ENCODE measurements around the gene DIRAS3. TPM values are rescaled to one million over a fixed set of nuclear protein-coding genes. Genes with fewer than 3 reads are reported as not detected.

The DIRAS3 gene
- total and polyA plus RNA-seq, 2 of the 8 experiments (the other 6 are each of a cell fraction or from before 2014, with no cell fraction given), result 0.11 TPM; not detected in 1

DNA sequence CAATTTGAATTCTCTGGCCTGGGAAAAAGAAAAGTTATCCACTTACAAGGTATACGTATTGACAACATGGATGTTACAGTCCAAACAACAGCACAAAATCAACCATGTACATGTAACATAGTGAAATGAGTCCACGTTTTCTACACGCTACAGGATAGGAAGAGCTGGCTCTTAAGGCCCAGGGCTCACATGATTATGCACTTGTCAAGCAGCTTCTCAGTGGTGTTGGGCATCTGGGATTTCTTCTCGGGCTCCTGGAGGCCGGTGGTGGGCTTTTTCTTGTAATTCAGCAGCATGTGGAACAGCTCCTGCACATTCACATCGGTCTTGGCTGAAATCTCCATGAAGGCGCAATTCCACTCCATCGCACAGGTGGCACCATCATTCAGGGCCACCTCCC, 4.0 kb downstream of the DIRAS3 start:
- no peak overlapping the region for H4K91ac ChIP-seq (replicated peaks; ENCODE audit: insufficient read length, low read length)
- no peak overlapping the region for H3K4ac ChIP-seq (replicated peaks; ENCODE audit: insufficient read length, low read depth, low read length)
- H3K14ac ChIP-seq (ENCODE audit: insufficient read length), result no peak overlapping the region
- no peaks in the 10 kb centered on the region for H3K79me2 ChIP-seq (ENCODE audit: control insufficient read depth in 1 of 2, insufficient read depth in 2 of 2, low read length in 2 of 2)
- H4K8ac ChIP-seq (ENCODE audit: extremely low read depth, insufficient read depth, low read length), result no peak overlapping the region
- H2AK5ac ChIP-seq (ENCODE audit: low read depth, low read length), result no peak overlapping the region
- no peak overlapping the region for H3K23ac ChIP-seq (ENCODE audit: insufficient read length)
- no peak overlapping the region for H4K5ac ChIP-seq (ENCODE audit: insufficient read length, low read depth, low read length)
- H3K18ac ChIP-seq (ENCODE audit: extremely low read depth, low read length), result no peak overlapping the region
- H3K27ac ChIP-seq (ENCODE audit: low read depth, low read length), result no peak overlapping the region
- no peak for TF ChIP-seq SUZ12 (IDR thresholded peaks at IDR 0.05; ENCODE audit: low read length)
- no peak for TF ChIP-seq RNF2 (IDR thresholded peaks at IDR 0.05; ENCODE audit: borderline replicate concordance, low read depth, low read length, missing control alignments, poor library complexity, severe bottlenecking)
- TF ChIP-seq, protein P1, sequence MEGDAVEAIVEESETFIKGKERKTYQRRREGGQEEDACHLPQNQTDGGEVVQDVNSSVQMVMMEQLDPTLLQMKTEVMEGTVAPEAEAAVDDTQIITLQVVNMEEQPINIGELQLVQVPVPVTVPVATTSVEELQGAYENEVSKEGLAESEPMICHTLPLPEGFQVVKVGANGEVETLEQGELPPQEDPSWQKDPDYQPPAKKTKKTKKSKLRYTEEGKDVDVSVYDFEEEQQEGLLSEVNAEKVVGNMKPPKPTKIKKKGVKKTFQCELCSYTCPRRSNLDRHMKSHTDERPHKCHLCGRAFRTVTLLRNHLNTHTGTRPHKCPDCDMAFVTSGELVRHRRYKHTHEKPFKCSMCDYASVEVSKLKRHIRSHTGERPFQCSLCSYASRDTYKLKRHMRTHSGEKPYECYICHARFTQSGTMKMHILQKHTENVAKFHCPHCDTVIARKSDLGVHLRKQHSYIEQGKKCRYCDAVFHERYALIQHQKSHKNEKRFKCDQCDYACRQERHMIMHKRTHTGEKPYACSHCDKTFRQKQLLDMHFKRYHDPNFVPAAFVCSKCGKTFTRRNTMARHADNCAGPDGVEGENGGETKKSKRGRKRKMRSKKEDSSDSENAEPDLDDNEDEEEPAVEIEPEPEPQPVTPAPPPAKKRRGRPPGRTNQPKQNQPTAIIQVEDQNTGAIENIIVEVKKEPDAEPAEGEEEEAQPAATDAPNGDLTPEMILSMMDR (IDR thresholded peaks at IDR 0.05; ENCODE audit: control extremely low read depth in 1 of 3, insufficient read depth in 1 of 3, low read depth in 1 of 3, low read length in 3 of 3), result peak in 2 of 3 experiments; percentile 13 to 21; a peak in 2 of 4 replicates
- no peak overlapping the region for H2BK12ac ChIP-seq (ENCODE audit: low read depth, low read length)
- no peak overlapping the region for H2AFZ ChIP-seq (ENCODE audit: low read length)
- H2BK5ac ChIP-seq (ENCODE audit: low read depth, low read length), result no peak overlapping the region
- H3K4me1 ChIP-seq (replicated peaks in 1 of 4; ENCODE audit: control insufficient read depth in 3 of 4, insufficient read depth in 4 of 4, low read length in 3 of 4), result 0 out of 7 replicates have a peak, but pooled peaks cover 0 to 2% (median 0%) of the 10 kb centered on the region in 4 experiments
- no peak overlapping the region for H3K9ac ChIP-seq (replicated peaks in 1 of 4; ENCODE audit: extremely low read depth in 1 of 4, low read depth in 3 of 4, low read length in 3 of 4)
- FAIRE-seq (peak; percentile 19), DNase-seq (ENCODE audit: low read depth in 1 of 2, low spot score in 2 of 2) (no peak)
- H3K79me1 ChIP-seq (ENCODE audit: low read depth, low read length), result no peaks in the 10 kb centered on the region
- no peak overlapping the region for H2BK20ac ChIP-seq (ENCODE audit: low read length)
- WGBS, 2 experiments (ENCODE audit: extremely low coverage in 1 of 2, insufficient coverage in 1 of 2, insufficient read length in 1 of 2, insufficient replicate concordance in 2 of 2, low coverage in 1 of 2, low lambda C conversion rate in 2 of 2, missing lambda C conversion rate in 1 of 2), result 86% methylated on average over 8 of the region's 8 CpGs; no CpG with 5 or more reads in 1 of the 2 experiments
- H3K56ac ChIP-seq (replicated peaks; ENCODE audit: insufficient read length, low read depth, low read length), result no peak overlapping the region
- no peak overlapping the region for H3K4me2 ChIP-seq (ENCODE audit: insufficient read depth in 1 of 2, low read depth in 2 of 2, low read length in 2 of 2)
- peaks cover 0 to 2% of the 10 kb centered on the region in 2 experiments; a peak in 1 of 4 replicates for H3K9me3 ChIP-seq (ENCODE audit: insufficient read depth in 2 of 2, low read depth in 1 of 2, low read length in 1 of 2)
- peaks cover 0 to 21% (median 13%) of the 10 kb centered on the region in 4 experiments; a peak in 6 of 7 replicates for H3K27me3 ChIP-seq (replicated peaks in 1 of 4; ENCODE audit: control insufficient read depth in 3 of 4, extremely low read depth in 1 of 4, insufficient read depth in 3 of 4, low read length in 3 of 4)
- no peaks in the 10 kb centered on the region for H3K36me3 ChIP-seq (ENCODE audit: control insufficient read depth in 2 of 4, insufficient read depth in 4 of 4, low read length in 3 of 4)
- no peaks in the 10 kb centered on the region for H4K20me1 ChIP-seq (replicated peaks in 1 of 2; ENCODE audit: control insufficient read depth in 1 of 2, insufficient read depth in 2 of 2, low read length in 2 of 2)
- H2BK120ac ChIP-seq (replicated peaks; ENCODE audit: low read depth, low read length), result no peak overlapping the region
- no peaks in the 10 kb centered on the region for H3K23me2 ChIP-seq (ENCODE audit: low read depth, low read length)
- H2BK15ac ChIP-seq (ENCODE audit: low read length), result no peak overlapping the region
- H3K4me3 ChIP-seq (ENCODE audit: extremely low read depth in 1 of 4, insufficient read depth in 2 of 4, low read depth in 3 of 4, low read length in 4 of 4), result no peak overlapping the region
- POLR2A ChIA-PET (ENCODE audit: partially characterized antibody), result no interaction called here
- CTCF ChIA-PET (ENCODE audit: partially characterized antibody), result interaction anchor here (0.6 to 4.7 kb wide), 5 partner anchors 12 to 281 kb away, joined by 3 to 30 read pairs (median 5); no protein-coding TSS in a partner anchor

Data from H1 (cell line).